HepG2 (cell line): ENCODE results near the gene NTN4. TPM values are rescaled to one million over a fixed set of nuclear protein-coding genes. Genes with fewer than 3 reads are reported as not detected.
"Not testable (repeated sequence)": the region's sequence is repeated elsewhere in the genome, so short reads cannot be mapped to it uniquely, and the experiment has no call there.

Experiments
- ATAC-seq: fragments of 200-7000 bp; cut with Tn5 transposase; 3 replicates; pipeline ENCODE4 v1.9.1; 2020; ENCODE audit warnings: mild to moderate bottlenecking, moderate library complexity
- BruUV-seq: library from RNA; stranded (reverse); fragments of 400-500 nt; replicated peaks from 2 replicates; lab custom pipeline; 2021; lab: Mats Ljungman, UMichigan
- CTCF ChIA-PET: fragments of 300-600 bp; formaldehyde crosslinking; extraction: SDS; loops from one replicate; lab custom pipeline; 2021; ENCODE audit warnings: low total read pairs, inconsistent platforms, low intra/inter-chr PET ratio; lab: Yijun Ruan, JAX
- POLR2A ChIA-PET: fragments of 350-600 bp; sonication (Branson Sonifier 250); formaldehyde crosslinking; loops from one replicate; lab custom pipeline; 2020; ENCODE audit warnings: antibody characterized with exemption, inconsistent platforms; lab: Yijun Ruan, JAX
- DNase-seq: peaks from one replicate; pipeline ENCODE4 v3.0.0-alpha.2; 2015; ENCODE audit warnings: low spot score
- FAIRE-seq: peaks from 3 replicates; lab custom pipeline; 2011; peaks lifted over from hg19 to GRCh38; lab: Jason Lieb, UNC
- H2AFZ ChIP-seq: one replicate; pipeline ENCODE4 v1.6.1; 2011; ENCODE audit warnings: low read length, inconsistent platforms
- H3K27ac ChIP-seq: fragments of 300-600 bp; 3 replicates; pipeline ENCODE4 v1.8.0; 2011; ENCODE audit warnings: mixed run types, mild to moderate bottlenecking, mixed read lengths, low read length, inconsistent platforms; ENCODE audit not compliant: insufficient read depth; ENCODE audit errors: extremely low read length
- H3K27me3 ChIP-seq, 2 experiments: fragments of 200-600 bp in 1 of 2; 2 replicates in 1 of 2; 3 replicates in 1 of 2; pipeline versions ENCODE4 v1.6.0 to v1.8.0; 2011; ENCODE audit warnings: low read length in 2 of 2, mild to moderate bottlenecking in 2 of 2, moderate library complexity in 2 of 2, inconsistent platforms in 1 of 2; ENCODE audit not compliant: insufficient read depth in 2 of 2, control insufficient read depth in 1 of 2
- H3K36me3 ChIP-seq, 2 experiments: fragments of 200-600 bp in 1 of 2; replicated peaks in 1 of 2; 2 replicates in 1 of 2; 3 replicates in 1 of 2; pipeline versions ENCODE4 v1.5.1 to v1.8.0; 2011; ENCODE audit warnings: low read length in 2 of 2, inconsistent platforms in 1 of 2; ENCODE audit not compliant: insufficient read depth in 2 of 2, control insufficient read depth in 1 of 2
- H3K4me1 ChIP-seq: 2 replicates; pipeline ENCODE4 v1.5.1; 2012; ENCODE audit warnings: low read length, inconsistent platforms; ENCODE audit not compliant: insufficient read depth
- H3K4me2 ChIP-seq: 2 replicates; pipeline ENCODE4 v1.6.0; 2011; ENCODE audit warnings: low read depth, low read length, inconsistent platforms
- H3K4me3 ChIP-seq, 3 experiments: fragments of 200-600 bp in 1 of 3; sonication (generic), shearing (Covaris generic) in 1 of 3; replicated peaks in 1 of 3; 2 replicates each; pipeline ENCODE4 v1.5.1; 2011 to 2016; ENCODE audit warnings: low read length in 3 of 3, inconsistent platforms in 2 of 3, low read depth in 2 of 3, mild to moderate bottlenecking in 2 of 3, control low read depth in 1 of 3, mixed read lengths in 1 of 3; ENCODE audit not compliant: insufficient read depth in 1 of 3
- H3K79me2 ChIP-seq: one replicate; pipeline ENCODE4 v1.6.1; 2011; ENCODE audit warnings: low read length, inconsistent platforms; ENCODE audit not compliant: insufficient read depth
- H3K9ac ChIP-seq: 2 replicates; pipeline ENCODE4 v1.6.0; 2011; ENCODE audit warnings: mild to moderate bottlenecking, low read depth, low read length, inconsistent platforms; ENCODE audit not compliant: insufficient read depth
- H3K9me3 ChIP-seq: 2 replicates; pipeline ENCODE4 v1.5.1; 2012; ENCODE audit warnings: mild to moderate bottlenecking, low read length
- H4K20me1 ChIP-seq: 2 replicates; pipeline ENCODE4 v1.6.0; 2011; ENCODE audit warnings: inconsistent platforms, mild to moderate bottlenecking, low read length, moderate library complexity; ENCODE audit not compliant: insufficient read depth
- KLF6 ChIP-seq: IDR thresholded peaks from 2 replicates; pipeline ENCODE4 v1.8.0; 2016; ENCODE audit warnings: missing biosample characterization, missing genetic modification reagents
- RFX3 ChIP-seq: IDR thresholded peaks from 2 replicates; pipeline ENCODE4 v1.6.1; 2016; ENCODE audit warnings: missing biosample characterization, missing genetic modification reagents
- SMC3 ChIP-seq: IDR thresholded peaks from 2 replicates; pipeline ENCODE4 v1.6.1; 2011; ENCODE audit warnings: low read length, improper control_type of control experiment
- SP140L ChIP-seq: sonication (generic); formaldehyde crosslinking; IDR thresholded peaks from 2 replicates; pipeline ENCODE4 v1.4.0; 2020; ENCODE audit warnings: missing genetic modification reagents, borderline replicate concordance
- ZNF780A ChIP-seq: sonication (generic); formaldehyde crosslinking; IDR thresholded peaks from 2 replicates; pipeline ENCODE4 v1.8.0; 2022; ENCODE audit warnings: mild to moderate bottlenecking, missing genetic modification reagents, moderate library complexity
- WGBS: methylation state at CpG from one replicate; pipeline ENCODE4 v1.1.6; 2017; ENCODE audit warnings: low lambda C conversion rate; 5-methylcytosine and 5-hydroxymethylcytosine counted together
- in situ Hi-C: cut with HindIII; loops from 2 replicates; pipeline ENCODE4 v1.10.0; 2017; ENCODE audit warnings: low pct_unique_long_range_greater_than_20kb; ENCODE audit not compliant: extremely low pct_ligation_motif_present
- intact Hi-C: fragments of 100-400 bp; cut with micrococcal nuclease; formaldehyde crosslinking; loops from one replicate; pipeline ENCODE4 v1.10.0; 2022; ENCODE audit not compliant: unreplicated experiment
- polyA plus RNA-seq, 8 experiments: library from polyadenylated mRNA; depleted of rRNA in 3 of 8; stranded (reverse) in 7 of 8; unstranded in 1 of 8; fragments of >200 nt; fragmentation: Illumina TruSeq in 4 of 8; extraction: Trizol in 4 of 8; gene quantifications; 2 replicates each; pipeline versions ENCODE4 v1.2.1 to v1.2.3, GENCODE V29; 2011 to 2016; ENCODE audit warnings: low read depth in 4 of 8, missing spikeins in 1 of 8, mixed read lengths in 1 of 8; ENCODE audit not compliant: insufficient read depth in 1 of 8
- total RNA-seq, 5 experiments: library from RNA; depleted of rRNA; stranded (reverse); fragments of >200 nt; fragmentation: Illumina TruSeq; extraction: Trizol; gene quantifications; 2 replicates each; pipeline ENCODE4 v1.2.3, GENCODE V29; 2016; ENCODE audit warnings: low read depth in 1 of 5
- TF ChIP-seq, protein P1 (sequence below): IDR thresholded peaks from 2 replicates; pipeline ENCODE4 v1.6.1; 2016
- TF ChIP-seq, protein P2 (sequence below): sonication (generic); formaldehyde crosslinking; IDR thresholded peaks from 2 replicates; pipeline ENCODE4 v1.5.0; 2020; ENCODE audit warnings: mild to moderate bottlenecking, missing genetic modification reagents, moderate library complexity

NTN4 gene
- total and polyA plus RNA-seq, 2 of the 13 experiments (the other 11 are each of a cell fraction or from before 2014, with no cell fraction given), result 7.8 to 11.5 TPM

DNA sequence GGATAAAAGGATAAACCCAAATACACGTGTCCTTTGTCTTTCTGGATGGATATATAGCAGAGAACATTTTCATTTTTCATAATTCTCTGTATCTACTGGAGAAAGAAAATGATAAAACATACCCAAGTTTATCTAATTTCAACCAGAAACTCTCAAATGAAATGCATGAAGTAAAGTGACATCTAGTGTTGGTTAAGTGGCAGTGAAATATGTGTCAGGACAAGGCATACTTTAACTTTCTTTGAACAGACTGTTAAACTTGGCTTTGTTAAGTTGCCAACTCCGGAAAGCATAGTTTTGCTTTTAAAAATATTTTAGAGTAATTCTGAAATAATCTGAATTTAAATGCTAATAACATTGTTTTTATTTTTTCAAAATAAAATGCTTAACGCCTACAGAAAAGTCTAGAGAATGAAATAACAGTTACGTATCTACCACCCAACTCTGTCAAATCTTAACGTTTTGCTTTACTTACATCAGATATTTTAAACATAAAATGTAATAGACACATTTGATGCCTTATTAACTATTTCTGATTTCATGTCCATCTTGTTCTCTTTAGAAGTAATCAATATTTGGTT is 25.2 kb upstream of the NTN4 start (continued):
- TF ChIP-seq, protein P1, sequence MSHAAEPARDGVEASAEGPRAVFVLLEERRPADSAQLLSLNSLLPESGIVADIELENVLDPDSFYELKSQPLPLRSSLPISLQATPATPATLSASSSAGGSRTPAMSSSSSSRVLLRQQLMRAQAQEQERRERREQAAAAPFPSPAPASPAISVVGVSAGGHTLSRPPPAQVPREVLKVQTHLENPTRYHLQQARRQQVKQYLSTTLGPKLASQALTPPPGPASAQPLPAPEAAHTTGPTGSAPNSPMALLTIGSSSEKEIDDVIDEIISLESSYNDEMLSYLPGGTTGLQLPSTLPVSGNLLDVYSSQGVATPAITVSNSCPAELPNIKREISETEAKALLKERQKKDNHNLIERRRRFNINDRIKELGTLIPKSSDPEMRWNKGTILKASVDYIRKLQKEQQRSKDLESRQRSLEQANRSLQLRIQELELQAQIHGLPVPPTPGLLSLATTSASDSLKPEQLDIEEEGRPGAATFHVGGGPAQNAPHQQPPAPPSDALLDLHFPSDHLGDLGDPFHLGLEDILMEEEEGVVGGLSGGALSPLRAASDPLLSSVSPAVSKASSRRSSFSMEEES (CRISPR knock-in tag), result 0 out of 2 replicates have a peak, but pooled peaks have one; percentile 19
- TF ChIP-seq, protein P2, sequence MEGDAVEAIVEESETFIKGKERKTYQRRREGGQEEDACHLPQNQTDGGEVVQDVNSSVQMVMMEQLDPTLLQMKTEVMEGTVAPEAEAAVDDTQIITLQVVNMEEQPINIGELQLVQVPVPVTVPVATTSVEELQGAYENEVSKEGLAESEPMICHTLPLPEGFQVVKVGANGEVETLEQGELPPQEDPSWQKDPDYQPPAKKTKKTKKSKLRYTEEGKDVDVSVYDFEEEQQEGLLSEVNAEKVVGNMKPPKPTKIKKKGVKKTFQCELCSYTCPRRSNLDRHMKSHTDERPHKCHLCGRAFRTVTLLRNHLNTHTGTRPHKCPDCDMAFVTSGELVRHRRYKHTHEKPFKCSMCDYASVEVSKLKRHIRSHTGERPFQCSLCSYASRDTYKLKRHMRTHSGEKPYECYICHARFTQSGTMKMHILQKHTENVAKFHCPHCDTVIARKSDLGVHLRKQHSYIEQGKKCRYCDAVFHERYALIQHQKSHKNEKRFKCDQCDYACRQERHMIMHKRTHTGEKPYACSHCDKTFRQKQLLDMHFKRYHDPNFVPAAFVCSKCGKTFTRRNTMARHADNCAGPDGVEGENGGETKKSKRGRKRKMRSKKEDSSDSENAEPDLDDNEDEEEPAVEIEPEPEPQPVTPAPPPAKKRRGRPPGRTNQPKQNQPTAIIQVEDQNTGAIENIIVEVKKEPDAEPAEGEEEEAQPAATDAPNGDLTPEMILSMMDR (CRISPR knock-in tag), result peak; percentile 80
- TF ChIP-seq SP140L (CRISPR knock-in tag), result peak; percentile 62; the same call in 1 of the 2 replicates
- TF ChIP-seq KLF6 (CRISPR knock-in tag), result no peak
- no peak for TF ChIP-seq RFX3 (CRISPR knock-in tag)
- peak; percentile 94 for TF ChIP-seq SMC3
- no peak for TF ChIP-seq ZNF780A (CRISPR knock-in tag)
- TF ChIP-seq, all 625 proteins: peak for 10

DNA sequence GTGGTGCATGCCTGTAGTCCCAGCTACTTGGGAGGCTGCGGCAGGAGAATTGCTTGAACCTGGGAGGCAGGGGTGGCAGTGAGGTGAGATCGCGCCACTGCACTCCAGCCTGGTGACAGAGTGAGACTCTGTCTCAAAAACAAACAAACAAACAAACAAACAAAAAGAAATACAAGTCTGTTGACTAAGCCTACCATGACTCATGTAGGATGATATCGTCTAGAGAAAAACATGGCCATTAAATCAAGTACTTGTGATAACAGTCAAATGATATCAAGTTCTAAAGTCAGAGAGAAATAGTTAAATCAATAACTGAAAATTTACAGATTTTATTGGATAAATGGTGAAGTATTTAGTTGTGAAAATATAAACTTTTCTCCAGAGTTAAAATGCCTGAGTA is 21.6 kb upstream of the NTN4 start:
- H3K9me3 ChIP-seq, H4K20me1 ChIP-seq, H3K27me3 ChIP-seq, FAIRE-seq, intact Hi-C loops, CTCF ChIA-PET, H3K9ac ChIP-seq, H3K4me3 ChIP-seq, H3K4me2 ChIP-seq, H2AFZ ChIP-seq, H3K36me3 ChIP-seq, DNase-seq, BruUV-seq, POLR2A ChIA-PET, ATAC-seq, H3K27ac ChIP-seq, H3K79me2 ChIP-seq: not testable (repeated sequence)
- WGBS, result 94% methylated on average over 4 of the region's 4 CpGs
- in situ Hi-C loops, result loop anchor here (5.0 kb wide), 1 partner anchor 230 kb away; no protein-coding TSS in a partner anchor
- H3K4me1 ChIP-seq, result peaks cover 10% of the 10 kb centered on the region; the same call in 1 of the 2 replicates
